ENCODE data around the gene CCR2. TPM values are rescaled to one million over a fixed set of nuclear protein-coding genes. Genes with fewer than 3 reads are reported as not detected.
"Not testable (repeated sequence)": the region's sequence is repeated elsewhere in the genome, so short reads cannot be mapped to it uniquely, and the experiment has no call there.

Gene CCR2
- total RNA-seq, 1 donor from 2014 or later: 0.41 TPM

DNA sequence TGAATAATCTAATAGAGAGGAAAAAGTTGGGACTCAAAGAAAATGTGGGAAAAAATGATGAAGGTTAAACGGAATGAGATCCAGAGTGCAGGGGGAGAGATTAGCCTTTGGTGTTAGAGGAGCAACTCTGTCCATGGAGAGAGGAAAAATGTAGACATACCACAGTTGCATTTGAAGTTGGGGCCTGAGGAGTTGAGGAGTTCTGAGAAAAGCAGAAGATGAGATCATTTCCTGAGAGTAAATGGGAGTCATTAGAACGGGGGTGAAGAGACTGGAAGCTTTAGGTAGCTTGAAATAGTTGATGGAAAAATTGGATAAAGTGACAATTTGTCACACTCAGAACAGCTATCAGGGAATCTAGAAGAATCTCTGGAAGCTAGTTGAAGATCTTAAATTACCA, 45.6 kb downstream of the CCR2 start:
- no peak for DNase-seq (ENCODE audit: low spot score in 2 of 2)
- FAIRE-seq: no peak

DNA sequence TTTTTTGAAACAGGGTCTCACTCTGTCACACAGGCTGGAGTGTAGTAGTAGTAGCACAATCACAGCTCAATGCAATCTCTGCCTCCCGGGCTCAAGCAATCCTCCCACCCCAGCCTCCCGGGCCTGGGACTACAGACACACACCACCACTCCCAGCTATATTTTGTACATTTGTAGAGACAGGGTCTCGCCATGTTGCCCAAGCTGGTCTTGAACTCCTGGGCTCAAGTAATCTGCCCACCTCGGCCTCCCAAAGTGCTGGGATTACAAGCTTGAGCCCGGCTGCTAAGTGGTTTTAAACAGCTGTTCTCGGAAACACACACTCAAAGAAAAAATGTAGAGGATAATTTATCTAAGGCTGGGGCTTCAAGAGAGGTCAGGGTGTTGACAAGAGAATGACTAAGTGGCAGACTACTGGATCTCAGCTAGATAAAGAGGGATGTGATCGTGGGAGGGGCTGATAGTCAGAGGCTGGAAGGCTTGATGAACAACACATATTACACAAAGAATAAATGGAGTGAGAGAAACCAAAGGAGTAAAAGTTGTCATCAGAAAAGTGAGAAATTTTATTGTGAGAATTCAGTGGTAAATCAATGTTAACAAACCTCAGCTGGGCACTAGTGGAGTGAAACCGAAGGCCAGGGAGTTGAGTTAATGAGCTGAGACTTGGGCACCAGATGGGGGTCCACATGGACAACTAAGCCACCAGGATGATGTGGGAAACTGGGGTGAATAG, 46.3 kb downstream of the CCR2 start:
- no peak for DNase-seq (ENCODE audit: low spot score in 2 of 2)
- FAIRE-seq: no peak

- FAIRE-seq: no peak
Measured at GRCh38 chr3:46400846-46401245, 46.9 kb downstream of the CCR2 start.

DNA sequence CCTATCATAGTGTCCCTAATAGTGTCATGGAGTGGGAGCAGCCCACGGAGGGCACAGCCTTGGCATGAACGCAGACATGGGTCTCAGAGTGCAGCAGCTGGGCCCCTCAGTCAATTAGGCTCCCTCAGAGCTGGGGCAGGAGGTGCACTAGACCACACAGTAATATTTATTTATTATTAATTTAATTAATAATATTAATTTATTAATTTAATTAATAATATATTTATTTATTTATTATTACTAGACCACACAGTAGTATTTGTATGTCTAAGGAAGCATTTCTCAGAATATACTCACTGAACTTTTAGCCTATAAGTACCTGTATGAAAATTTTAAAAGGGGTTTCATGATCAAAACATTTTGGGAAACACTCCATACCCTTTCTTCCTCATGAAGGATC, 47.7 kb downstream of the CCR2 start:
- FAIRE-seq: no peak
- no peak for DNase-seq (ENCODE audit: low spot score in 2 of 2)

More at GRCh38 chr3:46400846-46401245, 46.9 kb downstream of the CCR2 start:
- DNase-seq (ENCODE audit: low spot score in 2 of 2): no peak

GRCh38 chr3:46402902-46403301, 49.0 kb downstream of the CCR2 start:
- not testable (repeated sequence) for FAIRE-seq; DNase-seq (ENCODE audit: low spot score in 2 of 2)

- no peak for DNase-seq (ENCODE audit: low spot score in 2 of 2)
- no peak for FAIRE-seq
Measured at GRCh38 chr3:46405301-46406019, 51.5 kb downstream of the CCR2 start.

GRCh38 chr3:46406443-46406787, 52.5 kb downstream of the CCR2 start:
- FAIRE-seq: no peak
- DNase-seq (ENCODE audit: low spot score in 2 of 2): no peak

DNA sequence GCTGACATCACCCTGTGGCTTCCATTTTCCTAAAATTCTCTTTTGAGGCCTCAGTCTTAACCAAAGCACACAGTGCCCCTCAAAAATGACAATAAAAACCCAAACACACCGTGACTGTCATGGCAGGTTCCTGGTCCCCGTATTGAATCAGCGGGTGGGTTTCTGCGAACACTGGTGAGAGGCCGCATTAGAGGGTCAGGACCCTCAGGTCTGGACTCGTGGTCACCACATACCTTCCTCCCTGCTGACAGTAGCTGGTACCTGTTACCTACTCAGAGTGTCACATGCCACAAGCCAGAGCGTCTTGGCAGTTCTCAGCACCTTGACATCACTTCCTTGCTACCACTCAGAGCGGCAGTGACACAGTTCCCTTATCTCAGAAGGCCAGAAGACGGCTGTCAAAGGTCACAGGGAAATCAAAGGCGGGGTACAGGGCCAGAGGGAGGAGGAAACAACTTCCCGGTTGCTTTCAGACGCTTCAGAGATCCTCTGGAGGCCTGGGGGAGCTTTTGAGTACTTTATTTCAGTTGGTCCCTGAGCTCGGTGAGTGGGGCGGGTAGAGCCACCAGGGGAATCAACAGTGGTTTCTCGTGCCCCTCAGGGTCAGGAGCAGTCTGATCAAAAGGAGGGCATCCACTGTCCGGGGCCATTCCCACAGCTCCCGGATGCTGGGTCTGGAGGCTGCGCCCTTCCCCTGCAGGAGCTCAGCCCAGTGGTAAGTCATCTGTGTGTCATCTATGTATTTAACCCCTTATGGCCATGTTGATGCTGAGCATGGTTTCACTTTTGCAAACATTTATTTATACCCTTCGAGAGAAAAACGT, 53.1 kb downstream of the CCR2 start, which contains the start of the genes CCR5AS and CCRL2:
CCR5AS (minus strand) TSS at position 279 of the 824 bp plus-strand sequence.
CCRL2 (plus strand) TSS at position 472 of the 824 bp plus-strand sequence. CDS start 821 bp downstream, outside the sequence.
- DNase-seq (ENCODE audit: low spot score in 2 of 2) (no peak), FAIRE-seq (no peak)

DNA sequence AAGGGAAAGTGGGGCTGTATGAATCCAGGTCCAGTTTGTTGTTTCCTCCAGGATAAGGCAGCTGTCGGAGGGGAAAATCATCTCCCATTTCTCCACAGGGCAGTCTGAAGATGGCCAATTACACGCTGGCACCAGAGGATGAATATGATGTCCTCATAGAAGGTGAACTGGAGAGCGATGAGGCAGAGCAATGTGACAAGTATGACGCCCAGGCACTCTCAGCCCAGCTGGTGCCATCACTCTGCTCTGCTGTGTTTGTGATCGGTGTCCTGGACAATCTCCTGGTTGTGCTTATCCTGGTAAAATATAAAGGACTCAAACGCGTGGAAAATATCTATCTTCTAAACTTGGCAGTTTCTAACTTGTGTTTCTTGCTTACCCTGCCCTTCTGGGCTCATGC, 54.1 kb downstream of the CCR2 start:
- FAIRE-seq: no peak
- no peak for DNase-seq (ENCODE audit: low spot score in 2 of 2)

DNA sequence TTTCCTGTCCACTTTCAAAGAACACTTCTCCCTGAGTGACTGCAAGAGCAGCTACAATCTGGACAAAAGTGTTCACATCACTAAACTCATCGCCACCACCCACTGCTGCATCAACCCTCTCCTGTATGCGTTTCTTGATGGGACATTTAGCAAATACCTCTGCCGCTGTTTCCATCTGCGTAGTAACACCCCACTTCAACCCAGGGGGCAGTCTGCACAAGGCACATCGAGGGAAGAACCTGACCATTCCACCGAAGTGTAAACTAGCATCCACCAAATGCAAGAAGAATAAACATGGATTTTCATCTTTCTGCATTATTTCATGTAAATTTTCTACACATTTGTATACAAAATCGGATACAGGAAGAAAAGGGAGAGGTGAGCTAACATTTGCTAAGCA, 54.9 kb downstream of the CCR2 start:
- DNase-seq (ENCODE audit: low spot score in 2 of 2) (no peak), FAIRE-seq (no peak)

DNA sequence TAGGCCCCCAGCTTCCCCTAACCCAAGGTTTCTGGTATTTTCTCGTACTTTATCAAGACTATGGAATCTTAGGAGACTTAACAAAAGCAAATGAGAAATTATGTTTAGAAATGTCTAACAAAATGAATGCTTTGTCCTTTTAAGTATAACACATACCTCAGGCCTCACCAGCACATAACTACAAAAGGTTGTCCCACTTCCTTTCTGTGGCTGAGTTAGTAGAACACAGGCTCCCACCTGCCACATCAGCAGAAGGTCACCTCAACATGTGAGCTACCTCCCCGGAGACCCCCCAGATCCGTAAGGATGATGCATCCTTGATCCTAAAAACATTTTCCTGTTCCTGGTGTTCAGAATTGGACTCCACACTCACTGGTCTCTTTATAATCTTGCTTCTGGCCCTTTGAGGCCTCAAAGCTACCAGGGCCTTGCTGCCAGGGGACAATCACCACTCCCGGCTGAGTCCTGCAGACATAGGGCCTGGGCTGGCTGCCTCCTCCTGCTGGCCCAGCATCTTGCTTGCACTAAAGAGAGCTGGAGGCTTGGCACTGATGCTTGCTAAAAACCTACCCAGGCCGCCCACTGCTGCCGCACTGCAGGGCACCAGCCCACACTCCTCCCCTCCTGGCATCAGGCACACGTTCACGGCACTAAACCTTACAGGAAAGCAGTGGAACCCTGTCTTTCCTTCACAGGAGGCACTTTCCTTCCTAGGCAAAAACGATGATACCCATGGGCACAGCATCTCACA, 56.0 kb downstream of the CCR2 start:
- DNase-seq (ENCODE audit: low spot score in 2 of 2) (no peak), FAIRE-seq (no peak)

Other genes with a start within 250 kb of the CCR2 start
- 1.6 TPM for gene CCR1, start 145.8 kb upstream of the CCR2 start, total RNA-seq
- gene CCR3, start 111.7 kb upstream of the CCR2 start, total RNA-seq: not detected
- under 0.01 TPM for gene CCR5, start 16.8 kb downstream of the CCR2 start, total RNA-seq
- 0.41 TPM for gene CCRL2, start 53.1 kb downstream of the CCR2 start, total RNA-seq
- 0.41 TPM for gene LTF, start 110.8 kb downstream of the CCR2 start, total RNA-seq
- not detected for gene RTP3, start 143.9 kb downstream of the CCR2 start, total RNA-seq
- gene LRRC2, start 212.2 kb downstream of the CCR2 start, total RNA-seq: 2.4 TPM

Measured in frontal cortex (tissue), 4 donors.